DMS114 treated with DMSO at 0.1 percent for 48 hours (cell line): ENCODE data around the gene MYO1E.
"Not testable (repeated sequence)": the region's sequence is repeated elsewhere in the genome, so short reads cannot be mapped to it uniquely, and the experiment has no call there.

Experiments
- DNase-seq: peaks from one replicate; lab custom pipeline; 2025; ENCODE audit not compliant: unreplicated experiment; lab: John Stamatoyannopoulos, UW

The MYO1E gene

DNA sequence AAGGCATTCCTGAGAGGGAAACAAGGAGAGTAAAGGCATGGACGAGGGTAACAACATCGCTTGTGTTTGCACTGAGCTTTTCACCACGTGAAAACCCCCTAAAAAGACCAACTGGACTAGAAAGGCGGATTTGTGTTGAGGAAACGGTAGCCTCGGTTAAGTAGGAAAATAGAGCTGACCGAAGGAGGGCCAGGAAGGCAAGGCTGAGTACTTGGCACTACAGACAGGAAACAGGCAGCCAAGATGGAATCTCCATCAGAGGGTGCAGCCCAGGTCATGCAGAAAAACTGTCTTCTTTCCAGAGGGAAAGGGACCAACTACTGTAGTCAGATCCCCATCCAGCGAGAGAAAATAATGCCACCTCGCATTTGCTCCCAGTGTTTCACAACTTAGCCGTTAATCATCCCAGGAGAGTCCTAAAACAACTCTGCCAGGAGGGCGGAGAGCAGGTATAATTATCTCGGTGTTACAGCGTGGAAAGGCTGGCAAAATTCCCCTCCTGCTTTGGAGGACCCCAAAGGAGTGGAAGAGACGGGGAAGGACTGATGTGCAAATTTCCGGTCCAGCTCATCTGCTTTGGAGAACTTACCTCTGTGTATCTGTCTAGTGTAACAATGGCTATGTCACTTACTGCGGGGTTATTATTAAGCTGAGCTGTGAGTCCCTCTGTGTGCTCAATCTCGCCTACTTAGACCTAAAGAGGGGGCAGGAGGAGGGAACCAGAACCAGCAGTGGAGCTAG, 77.2 kb downstream of the MYO1E start:
- DNase-seq = no peak

DNA sequence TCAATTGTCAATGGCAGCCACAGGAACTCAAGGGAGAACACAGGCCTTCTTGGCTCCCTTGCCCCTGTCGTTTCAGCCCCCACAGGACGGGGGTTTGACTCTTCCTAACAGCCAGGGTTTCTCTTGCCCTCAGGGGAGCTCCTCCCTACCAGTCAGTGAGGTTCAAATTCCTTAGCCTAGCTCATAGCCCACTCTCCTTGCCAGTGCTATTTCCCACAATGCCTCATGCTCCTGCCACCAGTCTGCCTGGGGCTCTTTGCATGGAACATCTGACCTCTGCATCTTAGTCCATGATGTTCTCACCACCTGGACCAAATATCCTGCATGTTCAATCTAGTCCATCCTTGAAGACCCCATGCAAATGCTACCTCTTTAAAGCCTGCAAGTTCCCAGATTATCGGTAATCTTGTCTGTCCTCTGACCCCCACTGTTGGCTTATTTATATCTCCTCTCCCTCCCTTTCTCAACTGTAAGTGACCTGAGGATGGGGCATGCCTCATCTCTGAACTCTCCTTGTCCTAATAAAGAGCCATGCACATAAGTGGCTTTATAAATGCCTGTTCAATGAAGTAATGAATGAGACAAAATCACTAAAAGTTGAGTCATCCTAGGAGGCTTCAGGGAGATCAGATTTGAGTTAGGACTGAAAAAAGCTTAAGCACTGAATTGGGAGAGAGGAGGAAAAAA, 78.0 kb downstream of the MYO1E start:
- DNase-seq = no peak

DNA sequence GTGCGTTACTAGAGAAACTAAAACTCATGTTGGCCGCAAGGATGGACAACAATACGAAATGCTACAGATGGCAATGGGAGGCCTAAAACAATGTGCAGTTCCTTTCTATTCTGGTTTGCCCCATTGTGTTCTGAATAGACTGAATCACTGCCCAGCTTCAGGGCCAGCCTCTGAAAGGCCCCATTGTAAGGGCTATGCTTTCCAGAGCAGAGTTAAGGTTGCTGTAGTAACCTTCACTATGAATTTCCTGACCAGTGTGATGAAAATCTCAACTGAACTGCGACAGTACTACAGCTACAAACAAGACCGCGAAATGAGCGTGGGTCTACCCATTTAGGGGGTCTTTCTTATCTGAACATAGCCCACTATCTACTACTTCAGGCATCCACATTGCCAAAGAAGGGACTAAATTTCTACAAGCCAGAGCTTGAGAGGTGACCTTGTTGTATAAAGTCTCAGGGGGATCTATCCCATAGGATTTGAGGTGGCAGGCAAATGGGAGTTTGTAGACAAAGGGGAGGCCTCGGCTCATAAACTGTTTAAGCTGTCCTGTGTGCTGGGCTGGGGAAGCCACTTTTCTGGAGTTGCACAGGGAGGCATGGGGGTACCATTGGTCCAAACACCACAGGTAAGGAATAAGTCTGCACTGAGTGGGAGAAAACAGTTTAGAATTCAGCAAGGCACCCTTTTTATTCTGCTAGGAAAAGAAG, 80.1 kb downstream of the MYO1E start:
- DNase-seq = no peak

DNA sequence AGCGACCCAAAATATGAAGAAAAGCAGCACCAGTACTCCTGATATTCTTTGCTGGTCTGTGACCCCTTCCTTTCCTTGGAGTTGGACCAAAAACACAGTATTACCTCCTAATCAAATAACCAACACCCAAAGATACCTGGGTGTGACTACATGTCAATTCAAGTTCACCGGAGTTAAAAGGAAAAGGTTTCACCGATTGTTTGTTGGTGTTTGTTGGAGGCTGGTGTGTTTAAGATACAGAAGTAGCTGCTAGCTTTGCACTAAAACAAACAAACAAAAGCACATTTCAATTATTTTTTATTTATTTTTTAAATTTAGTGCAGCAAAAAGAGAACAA, 81.5 kb downstream of the MYO1E start:
- DNase-seq = no peak

DNA sequence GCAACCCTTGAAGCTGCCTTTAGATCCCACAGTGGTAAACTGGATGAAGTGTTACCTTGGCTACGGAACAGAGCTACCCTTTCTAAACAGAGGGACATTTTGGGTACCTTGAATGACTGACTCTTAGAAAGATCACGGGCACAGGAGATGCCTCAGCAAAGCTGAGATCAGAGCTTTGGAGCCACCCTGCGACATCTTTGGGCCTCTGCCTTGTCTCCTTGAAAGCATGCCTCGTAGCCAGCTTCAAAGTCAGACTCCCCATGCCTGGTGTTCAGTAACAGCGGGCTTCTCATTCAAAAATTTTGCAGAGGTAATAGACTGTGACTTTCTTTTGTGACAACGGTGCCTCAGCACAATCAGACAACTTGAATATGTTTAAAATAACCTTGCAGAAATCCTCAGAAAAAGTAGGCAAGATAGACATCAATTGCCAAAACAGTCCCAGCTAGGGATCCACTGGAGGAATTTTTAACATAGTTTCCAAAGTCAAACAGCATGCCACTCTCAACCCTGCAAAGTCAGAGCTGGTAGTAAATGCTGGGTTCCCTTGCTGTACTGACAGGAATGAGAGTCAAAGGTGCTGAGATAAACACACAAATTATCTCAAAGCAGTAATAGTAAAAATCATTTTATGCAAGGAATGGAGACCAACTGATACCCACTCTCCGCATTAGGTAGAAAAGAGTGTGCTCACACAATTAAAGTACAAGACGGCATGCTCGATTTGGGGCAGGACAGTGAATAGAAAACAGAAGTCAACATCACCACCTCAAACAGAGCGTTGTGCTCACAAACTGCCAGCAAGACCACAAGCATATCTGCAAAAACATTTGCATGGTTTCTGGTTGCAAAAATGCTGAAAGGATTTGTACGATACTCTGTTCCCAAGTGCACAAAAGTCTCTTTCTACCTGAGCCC, 82.1 kb downstream of the MYO1E start:
- no peak for DNase-seq

DNA sequence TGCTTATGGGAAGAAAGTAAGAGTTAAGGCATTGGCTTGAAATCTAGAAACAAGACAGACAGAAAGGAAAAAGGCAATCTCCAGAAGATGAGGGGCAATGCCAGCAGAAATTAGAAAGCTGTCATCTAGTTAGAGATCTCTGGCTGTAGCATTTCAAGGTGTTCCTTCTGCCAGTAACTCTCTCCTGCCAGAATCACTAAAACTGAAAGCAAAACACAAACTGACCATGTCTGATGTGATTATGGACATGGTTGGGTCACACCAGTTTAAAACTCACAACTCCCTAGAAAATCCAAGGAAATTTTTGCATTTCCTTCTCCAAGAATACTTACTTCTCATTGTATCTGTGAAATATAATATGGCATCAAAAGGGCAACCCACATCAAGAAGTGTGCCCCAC, 83.1 kb downstream of the MYO1E start:
- no peak for DNase-seq

DNA sequence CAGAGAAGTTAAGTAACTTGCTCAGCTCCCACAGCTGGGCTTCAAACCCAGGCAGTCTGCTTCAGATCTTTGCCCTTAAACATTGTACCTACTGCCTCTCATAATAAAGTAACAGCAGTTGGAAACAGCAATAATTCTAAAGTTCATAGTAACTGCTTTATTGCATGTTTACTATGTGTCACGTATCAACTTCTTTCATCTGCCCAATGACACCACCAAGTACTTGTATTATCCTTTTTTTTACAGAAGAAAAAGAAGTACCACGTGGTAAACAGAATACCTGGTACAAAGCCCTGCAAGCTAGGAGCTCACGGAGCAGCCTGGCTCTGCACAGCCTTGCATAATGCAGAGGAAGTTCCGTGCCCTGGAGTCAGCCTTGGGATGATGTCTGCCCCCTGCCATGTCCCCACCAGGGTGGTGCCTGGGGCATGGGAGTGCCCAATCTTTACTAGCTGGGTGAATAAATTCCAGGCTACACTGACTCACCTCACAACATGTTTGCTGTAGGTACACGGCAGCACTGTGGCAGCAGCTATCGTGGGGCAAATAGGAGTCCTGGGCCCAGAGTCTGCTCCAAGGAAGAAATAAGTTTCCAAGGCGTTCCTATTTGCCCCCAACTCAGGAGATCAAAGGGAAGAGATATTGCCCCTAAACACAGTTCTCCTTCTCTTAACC, 88.8 kb downstream of the MYO1E start:
- DNase-seq = no peak

DNA sequence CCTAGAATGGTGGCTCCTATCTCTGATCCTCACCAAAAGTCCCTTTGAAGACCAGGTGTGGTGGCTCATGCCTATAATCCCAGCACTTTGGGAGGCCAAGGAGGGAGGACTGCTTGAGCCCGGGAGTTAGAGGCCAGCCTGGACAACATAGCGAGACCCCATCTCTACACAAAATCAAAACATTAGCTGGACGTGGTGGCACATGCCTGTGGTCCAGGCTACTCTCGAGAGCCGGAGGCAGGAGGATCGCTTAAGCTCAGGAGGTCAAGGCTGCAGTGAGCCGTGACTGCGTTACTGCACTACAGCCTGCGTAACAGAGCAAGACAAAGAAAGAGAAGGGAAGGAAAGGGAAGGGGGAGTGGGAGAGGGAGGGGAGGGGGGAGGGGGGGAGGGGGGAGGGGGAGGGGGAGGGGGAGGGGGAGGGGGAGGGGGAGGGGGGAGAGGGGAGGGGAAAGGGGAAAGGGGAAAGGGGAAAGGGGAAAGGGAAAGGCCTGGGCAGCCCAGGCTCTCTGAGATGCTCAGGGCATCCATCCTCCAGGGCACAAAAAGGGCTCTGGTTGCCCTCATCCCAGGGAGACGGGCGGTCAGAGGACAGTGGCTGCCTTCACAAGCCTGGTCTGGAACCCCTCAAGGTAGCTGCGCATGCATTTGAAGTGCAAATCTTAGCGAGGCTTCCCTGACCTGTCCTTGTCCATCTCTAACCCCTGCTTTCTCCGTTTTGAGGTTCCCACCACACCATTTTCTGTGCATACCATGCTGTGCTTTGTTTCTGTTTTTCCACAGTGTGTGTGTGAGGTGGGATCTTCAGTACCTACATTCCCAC, 89.9 kb downstream of the MYO1E start:
- no peak for DNase-seq

DNA sequence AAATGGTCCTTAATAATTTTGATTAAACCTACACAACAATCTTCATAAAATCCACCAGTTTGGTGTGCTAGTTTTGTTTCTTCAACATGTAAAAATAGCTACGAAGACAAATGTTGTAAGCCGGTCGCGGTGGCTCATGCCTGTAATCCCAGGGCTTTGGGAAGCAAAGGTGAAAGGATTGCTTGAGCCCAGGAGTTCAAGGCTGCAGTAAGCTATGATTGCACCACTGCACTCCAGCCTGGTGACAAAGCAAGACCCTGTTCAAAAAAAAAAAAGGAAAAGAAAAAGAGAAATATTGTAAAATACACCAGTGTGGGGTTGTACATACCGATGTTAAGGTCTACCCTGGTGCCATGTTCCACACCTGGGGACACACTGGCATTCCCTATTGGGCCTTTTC, 91.0 kb downstream of the MYO1E start:
- DNase-seq = no peak

DNA sequence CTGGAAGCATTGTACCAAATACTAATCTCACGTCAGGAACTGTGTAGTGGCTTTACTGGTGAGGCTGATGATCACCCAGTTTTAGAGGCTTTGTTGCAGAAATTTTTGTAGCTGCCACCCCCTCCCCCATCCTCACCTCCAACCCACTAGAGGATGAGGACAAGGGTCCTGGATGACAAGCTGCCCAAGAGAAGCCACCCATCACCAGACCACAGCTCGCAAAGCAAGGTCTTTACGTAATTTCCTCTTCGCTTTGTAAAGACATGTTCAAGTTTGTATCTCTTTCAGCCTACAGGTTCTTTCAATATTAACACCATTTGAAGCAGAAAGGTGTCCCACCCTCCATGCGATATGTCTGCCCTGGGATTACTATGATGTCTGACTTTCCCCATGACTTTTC, 91.8 kb downstream of the MYO1E start:
- no peak for DNase-seq

DNA sequence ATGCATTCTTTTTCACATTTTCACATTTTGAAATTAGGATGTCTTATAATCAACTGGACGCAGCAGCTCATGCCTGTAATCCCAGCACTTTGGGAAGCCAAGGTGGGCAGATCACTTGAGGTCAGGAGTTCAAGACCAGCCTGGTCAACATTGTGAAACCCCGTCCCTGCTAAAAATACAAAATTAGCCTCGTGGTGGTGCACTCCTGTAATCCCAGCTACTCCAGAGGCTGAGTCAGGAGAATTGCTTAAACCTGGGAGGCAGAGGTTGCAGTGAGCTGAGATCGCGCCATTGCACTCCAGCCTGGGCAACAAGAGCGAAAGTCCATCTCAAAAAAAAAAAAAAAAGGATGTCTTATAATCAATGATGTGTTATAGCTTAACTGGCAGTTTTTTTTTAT, 92.4 kb downstream of the MYO1E start:
- not testable (repeated sequence) for DNase-seq

DNA sequence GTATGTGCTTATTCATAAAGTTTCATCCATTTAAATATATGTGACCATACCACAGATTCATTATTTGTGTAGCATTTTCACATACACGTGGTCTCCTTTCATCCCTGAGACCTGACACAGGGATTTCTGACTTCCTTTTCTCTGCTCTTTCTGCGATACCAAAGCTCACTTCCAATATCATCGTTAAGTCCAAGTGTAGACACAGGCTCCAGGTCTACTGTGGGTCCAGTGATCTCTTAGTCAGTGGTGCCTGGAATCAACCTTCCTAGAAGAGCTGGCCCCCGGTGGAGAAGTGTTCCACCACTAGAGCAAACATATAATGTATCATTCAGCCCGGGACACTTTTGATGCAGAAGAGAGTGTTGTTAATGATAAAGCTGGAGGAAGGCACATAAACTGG, 93.6 kb downstream of the MYO1E start:
- no peak for DNase-seq

DNA sequence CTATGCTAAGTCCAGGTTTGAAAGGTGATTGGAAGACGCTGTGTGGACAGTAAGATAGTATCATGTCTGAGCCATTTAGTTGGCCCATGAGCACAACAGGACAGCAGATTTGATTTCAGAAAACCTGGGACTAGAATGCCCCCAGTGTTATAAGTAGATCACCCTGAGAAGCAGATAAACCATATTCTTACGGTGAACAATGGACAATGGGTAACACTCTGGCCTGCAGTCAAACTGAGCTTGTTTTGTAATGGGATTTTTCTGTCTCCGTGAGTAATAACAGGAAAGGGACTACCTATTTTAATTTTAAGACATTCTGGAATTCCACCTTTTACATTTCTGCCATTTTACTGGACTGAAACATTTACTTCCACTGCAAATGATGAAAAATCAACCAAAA, 94.6 kb downstream of the MYO1E start:
- no peak for DNase-seq

DNA sequence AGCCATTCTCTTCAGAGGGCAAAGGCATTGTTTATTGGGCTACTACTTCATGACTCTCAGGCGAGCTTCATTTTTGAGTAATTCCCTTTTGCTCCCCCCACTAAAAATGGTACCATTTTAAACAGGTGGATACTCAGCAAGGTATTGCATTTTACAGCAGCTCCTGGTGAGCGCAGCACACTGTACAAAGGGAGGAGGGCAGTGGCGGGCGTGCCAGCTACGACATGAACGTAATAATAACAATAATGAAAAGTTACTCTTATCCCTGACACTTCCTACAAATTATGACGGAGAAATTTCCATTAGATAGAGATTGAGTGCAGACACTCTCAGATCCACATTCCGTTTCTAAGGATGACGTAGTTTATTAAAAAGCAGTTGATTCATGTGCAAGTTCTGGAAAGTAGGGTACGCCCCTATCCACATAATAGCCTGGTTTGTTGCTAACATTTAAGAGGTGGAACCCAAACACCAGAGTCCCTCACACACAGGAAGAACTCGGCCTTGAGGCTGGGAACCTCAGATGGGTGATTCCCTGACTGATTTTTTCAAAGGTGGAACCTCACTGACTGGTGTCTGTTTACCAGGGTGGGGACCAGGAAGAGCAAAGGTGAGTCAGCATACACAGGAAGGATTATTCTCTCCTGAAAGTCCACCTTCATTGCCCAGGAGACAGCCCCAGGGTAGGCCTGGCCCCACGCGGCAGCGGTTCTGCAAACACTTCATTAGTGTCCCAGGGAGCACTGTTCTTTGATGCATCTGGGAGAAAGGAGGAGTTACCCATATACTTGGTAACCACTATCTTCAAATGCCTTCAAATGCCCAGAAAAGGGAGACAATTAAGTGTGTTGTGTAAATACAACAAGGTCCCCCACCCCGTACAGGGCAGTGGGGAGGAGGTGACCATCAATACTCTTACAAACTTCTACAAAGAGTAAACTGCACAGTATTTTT, 96.2 kb downstream of the MYO1E start:
- no peak for DNase-seq

DNA sequence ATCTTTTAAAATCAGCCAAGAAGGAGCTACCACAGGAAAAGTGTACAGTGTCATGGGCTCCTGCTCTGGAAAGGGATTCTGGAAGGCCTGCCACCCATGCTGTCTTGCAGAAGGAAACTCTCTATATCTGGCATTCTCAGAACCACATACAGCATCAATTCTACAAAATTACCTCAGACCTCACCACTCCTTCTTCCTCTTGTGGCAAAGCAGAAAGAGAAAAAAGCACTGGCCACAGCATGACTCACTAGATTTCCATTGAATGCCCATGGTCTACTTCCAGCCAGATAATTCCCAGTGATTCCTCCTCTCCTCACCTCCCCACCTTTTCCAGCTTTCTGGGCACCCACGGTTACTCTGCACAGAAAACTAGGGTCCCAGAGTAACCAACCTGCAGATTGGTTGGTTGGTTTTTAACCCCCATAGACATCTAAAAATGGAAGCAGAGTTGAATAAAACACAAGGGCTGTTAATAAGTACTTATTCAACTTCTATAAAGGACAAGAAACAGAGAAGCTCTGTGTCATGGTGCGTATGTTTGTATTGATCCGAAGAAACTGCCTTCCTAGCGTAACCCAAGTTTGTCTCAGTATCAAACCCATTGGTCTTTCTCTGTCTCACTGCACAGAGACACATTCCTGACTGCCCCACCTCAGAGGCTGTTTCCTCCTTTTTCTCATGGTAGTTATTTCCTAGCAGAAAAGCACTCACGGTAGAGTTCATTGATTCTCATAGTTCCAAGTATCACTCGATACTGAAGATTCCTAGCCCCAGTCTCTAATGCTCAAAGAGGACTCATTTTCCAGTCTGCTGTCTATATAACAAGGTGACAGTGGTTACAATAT, 98.3 kb downstream of the MYO1E start:
- DNase-seq = no peak

DNA sequence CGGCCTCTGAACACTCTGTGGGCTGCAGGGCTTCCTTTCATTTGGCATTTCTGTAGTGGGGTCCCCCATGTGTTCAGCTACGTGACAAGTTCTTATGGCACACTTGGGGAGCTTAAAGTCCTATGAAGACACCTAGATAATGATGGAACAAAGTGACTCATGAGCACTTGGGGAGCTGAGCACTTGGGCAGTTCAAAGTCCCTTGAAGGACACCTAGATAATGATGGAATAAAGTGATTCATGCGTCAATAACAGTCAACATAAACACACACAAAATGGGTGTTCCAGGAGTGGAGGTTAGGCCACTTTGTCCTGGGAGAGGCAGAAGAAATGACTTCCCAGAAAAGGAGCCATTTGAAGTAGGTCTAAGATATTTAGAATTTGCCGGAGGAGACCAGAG, 99.4 kb downstream of the MYO1E start:
- no peak for DNase-seq

DNA sequence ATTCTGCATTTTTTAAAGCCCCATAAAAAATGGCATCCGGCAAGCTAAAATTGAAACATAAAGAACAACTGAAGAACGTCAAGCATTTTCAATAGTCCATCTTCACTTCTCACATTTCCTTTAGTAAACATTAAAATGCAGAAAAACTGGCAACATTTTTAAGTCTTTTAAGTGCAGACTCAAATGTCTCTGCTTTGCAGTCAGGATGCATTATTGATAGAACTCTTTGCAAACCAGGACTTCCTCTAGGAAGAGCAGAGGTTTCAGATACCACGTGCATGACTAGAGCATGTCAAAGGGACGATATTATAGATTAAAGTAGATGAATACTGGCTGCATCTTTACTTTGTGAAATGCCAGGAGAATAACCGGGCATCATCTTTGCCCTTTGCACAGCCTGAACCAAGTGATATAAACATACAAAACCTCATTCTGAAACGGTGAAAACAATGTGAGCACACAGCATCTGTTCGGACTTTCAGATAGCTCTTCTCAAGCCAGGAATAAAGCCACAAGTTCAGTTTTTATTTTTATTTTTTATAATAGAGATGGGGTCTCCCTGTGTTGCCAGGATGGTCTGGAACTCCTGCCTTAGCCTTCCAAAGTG, 101.0 kb downstream of the MYO1E start:
- no peak for DNase-seq
